Amniotic stem cell (primary cell): ENCODE measurements around the gene FAH.

ENCODE experiments used
- DNase-seq: peaks from one replicate; lab custom pipeline; 2025; lab: John Stamatoyannopoulos, UW

The FAH gene

GRCh38 chr15:80199869-80200268, 47.1 kb downstream of the FAH start:
- DNase-seq: no peak

DNA sequence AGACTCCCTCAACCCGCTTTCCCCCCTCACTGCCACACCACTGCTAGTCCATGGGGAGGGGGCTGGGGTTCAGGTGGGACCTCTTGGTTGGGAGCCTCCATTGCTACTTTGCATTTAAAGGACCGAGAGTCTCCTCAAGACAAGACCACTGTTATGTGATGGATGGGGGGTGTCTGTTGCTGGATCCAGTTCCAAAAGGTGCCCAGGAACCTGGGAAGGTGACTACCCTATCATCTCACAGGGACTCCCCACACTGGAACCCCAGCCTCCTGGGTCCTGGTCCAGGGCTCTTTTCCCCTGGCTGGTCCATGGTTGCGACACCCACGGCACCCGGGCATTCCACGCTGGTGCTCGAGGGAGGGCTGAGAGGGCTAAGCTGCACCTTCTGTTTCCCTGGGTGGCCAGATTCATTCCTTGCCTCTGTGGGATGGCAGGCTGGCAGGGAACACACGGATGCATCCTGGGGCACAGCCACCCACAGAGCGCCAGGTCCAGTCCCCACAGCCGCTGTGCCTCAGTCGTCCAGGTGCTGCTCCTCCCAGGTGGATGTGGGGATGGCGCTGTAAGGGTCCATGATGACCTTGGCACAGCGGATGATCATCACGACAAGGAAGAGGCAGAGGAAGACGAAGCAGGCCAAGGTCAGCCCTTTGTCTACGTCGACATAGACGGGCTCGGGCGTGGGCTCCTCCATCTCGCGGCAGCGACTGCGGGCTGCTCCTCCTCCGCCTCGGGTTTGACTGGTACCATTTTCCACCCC, 48.6 kb downstream of the FAH start:
- DNase-seq: no peak

DNA sequence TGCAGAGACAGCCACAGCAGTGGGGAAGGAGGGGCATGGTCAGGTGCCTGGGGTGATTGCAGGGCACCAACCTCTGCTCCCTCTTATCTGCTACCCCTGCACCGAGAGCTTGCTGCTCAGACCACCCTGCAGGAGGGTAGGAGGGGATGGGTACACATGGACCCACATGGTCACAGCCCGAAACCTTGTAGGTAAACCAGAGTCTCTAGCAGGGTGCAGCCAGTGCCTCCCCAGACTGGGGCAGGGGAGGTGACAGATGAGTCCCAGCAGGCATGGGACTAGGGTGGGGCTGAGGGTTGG, 49.2 kb downstream of the FAH start:
- no peak for DNase-seq

DNA sequence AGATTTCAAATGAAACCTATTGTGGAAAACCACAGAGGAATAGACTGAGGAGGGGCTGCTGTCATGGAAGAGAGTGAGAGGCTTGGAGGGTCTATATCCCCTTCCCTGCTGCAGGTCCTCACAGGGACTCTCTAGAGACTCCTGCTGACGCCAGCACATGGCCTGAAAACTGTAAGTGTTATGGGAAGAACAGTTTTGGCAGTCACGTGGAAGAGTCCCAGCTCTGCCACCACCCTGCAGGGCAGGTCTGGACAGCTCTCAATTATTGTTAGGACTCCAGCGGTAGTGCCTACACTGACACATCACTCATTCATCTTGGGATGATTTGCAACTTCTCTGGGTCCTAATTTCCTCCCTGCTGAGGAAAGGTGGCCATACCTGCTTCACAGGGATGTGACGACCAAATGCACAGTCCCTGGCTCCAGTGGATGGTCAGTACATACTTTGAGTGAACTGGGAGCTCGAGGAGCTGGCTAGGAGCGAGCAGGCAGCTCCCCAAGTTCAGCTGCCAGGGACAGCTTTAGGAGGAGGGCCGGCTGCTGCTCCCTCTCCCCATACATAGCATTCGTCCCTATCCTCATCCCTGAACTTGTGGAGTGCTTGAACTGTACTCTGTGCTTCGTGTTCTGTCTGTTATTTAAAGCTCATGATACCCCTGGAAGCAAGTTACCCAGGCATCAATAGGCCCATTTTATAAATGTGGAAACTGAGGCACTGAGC, 50.0 kb downstream of the FAH start:
- no peak for DNase-seq

DNA sequence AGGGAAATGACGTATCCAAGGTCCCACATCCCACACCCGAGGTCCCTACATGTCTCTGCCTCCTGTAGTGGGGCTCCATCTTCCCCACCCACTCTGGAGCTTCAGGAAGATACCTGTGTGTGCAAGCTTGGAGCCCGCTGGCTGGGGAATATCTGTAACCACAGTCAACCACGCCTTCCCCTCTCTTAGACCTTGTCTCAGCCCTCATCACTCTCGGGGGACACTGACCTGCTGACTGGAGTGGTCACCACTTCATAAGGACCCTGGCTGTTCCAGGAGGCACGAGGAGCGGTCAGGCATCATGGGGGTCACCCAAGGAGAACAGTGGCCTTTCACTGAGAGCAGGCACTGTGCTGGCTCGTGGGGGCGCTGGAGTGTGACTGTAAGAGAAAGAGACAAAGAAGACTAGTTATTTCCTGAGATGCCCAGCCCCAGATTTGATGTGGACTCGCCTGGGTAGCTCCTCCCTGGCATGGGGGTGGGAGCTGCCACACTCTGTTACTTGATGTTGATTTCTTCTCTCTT, 50.6 kb downstream of the FAH start:
- DNase-seq: no peak

- no peak for DNase-seq
Measured at GRCh38 chr15:80204231-80204630, 51.4 kb downstream of the FAH start.

DNA sequence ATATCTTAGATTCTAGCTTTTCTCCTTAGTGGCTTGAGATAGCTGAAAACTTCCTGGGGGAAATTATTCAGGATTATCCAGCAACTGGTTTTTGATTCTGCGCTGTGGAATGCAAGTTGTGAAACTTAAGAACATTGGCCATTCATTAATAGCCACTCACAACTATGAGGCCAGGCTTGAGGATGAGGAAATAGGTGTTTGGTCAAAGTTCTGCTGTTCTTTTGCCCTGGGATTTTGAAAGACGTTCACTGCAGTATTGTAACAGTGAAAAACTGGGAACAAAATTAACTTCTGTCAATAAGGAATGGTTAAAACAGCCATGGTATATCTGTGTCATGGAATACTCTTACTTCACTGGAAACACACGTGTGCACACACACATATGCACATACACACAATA, 55.1 kb downstream of the FAH start:
- no peak for DNase-seq

DNA sequence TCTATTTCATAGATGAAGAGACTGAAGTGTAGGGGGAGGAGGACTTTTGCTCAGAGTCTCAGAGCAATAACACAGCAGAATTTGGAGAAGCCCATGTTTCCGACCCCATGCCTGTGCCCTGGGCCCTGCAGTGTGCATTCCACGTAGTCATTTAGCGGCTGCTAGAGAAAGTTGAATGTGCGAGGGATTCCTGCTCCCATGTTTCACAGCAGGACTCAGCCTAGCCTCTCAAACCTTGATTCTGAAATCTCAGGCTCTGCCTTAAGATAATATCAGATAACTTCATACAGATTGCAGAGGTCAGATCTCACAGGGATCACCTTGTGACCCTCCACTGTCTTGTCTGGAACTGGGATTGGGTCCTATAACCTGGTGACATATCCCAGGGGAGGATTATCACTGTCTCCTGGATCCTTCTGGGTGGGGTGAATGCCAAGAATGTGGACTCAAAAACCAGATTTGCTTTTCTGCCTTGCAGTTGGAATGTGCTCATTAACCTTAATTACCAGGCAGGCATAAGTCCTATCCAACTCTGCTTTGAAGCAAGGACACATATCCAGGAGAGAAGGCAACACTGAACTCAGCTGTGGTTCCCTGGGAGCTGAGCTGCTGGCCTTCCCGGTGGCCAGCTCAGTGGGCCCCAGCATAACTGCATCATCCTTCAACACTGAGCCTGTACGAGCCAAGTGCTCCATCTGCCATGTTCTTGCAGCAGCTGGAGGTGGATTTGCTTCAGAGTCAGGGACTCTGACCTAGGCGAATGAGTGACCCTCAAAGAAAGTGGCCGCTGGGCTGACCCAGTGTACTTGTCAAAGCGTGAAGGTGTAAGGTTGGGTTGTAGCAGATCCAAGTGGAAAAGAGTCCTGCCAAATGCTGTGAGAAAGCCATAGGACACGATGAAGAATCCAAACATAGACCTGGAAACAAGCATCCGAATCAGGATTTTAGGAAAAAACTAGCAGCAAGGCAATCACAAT, 56.2 kb downstream of the FAH start:
- DNase-seq: no peak

DNA sequence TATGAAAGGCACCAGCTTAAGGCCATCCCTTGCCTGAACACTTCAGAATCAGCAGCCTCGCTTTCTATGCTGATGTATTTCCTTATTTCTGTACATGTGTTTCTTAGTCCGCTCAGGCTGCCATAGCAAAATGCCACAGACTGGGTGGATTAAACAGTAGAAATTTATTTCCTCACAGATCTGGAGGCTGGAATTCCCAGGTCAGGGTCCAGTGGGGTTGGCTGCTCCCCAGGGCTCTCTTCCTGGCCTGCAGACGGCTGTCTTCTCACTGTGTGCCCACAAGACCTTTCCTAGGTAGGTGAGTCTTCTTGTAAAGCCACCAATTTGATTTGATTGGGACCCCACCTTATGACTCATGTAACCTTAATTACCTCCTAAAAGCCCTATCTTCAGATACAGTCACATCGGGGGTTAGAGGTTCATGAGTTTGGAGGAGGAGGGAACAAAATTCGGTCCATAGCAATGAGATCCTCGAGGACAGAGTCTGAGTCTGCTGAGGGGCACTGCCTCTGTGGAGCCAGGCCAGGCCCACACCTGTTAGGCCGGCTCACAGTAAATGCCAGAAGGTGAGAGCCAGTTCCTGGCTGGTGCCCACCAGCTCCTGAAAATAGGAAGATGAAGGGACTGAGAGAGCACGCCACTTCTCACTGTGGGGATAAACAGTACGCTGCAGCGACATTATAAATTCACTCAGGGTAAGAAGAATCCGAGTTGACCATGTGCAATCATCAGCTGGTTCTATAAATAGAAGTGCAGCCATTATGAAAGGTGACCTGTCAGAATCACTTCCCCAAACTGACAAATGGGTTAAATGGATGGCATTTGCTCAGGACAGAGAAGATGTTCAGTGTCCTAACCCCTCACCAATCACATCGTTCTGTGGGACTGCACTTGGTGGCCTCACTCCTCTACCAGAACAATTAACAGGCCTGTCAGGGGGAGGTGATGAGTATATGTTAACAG, 58.1 kb downstream of the FAH start:
- DNase-seq: no peak

GRCh38 chr15:80211976-80212375, 59.2 kb downstream of the FAH start:
- no peak for DNase-seq

- no peak for DNase-seq
Measured at GRCh38 chr15:80214910-80215309, 62.1 kb downstream of the FAH start.

GRCh38 chr15:80216141-80216540, 63.3 kb downstream of the FAH start:
- no peak for DNase-seq

- no peak for DNase-seq
Measured at GRCh38 chr15:80216911-80217310, 64.1 kb downstream of the FAH start.

GRCh38 chr15:80217327-80217900, 64.6 kb downstream of the FAH start:
- DNase-seq: no peak

DNA sequence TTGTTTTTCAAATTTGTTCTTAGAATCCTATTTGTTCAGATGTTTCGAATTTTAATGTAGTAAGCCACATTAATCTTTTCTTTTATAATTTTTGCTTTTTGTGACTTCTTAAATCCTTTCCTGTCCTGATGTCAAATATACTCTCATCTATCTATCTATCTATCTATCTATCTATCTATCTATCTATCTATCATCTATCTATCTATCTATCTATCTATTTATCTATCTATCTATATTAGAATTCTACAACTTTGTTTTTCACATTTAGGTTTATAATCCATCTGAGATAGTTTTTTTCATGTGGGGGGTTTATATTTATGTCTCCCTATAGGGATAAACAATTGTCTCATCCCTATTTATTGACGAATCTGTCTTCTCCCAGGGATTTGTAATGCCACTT, 67.2 kb downstream of the FAH start:
- DNase-seq: no peak

DNA sequence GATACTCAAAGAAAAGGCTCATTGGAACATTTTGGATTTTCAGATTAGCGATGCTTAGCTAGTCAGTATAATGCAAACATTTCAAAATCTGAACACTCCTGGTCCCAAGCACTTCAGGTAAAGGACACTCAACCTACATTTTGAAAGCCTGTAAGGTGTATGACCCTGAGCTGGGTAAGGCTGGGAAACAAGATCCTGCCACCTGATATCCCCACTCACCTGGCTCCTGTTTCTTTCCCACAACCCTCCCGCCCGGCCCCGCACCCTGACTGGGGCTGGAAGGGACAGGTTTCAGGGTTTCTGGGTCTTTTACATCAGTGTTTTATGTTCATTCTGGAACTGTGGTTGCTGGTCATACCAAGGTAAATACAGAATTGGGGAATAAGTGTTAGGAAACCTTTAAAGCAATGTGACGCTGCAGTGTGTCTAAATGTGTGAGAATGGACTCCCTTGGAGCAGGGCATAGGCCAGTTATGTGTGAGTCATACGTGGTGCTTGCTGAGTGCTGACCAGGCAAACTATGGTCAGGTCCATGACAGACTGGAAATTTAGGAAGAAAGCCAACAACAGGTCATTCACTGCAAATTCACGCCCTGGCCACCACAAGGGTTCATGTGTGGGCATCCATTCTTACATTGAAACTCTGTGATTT, 76.3 kb downstream of the FAH start:
- DNase-seq: no peak

- no peak for DNase-seq
Measured at GRCh38 chr15:80231371-80231770, 78.6 kb downstream of the FAH start.

- DNase-seq: no peak
Measured at GRCh38 chr15:80233581-80233980, 80.8 kb downstream of the FAH start.

GRCh38 chr15:80234883-80235282, 82.1 kb downstream of the FAH start:
- DNase-seq: no peak
